ENCODE data around the gene TTC8. TPM values are rescaled to one million over a fixed set of nuclear protein-coding genes. Genes with fewer than 3 reads are reported as not detected.

TTC8 gene
- total RNA-seq, 1 donor from 2014 or later = 29.2 TPM

GRCh38 chr14:88799522-88799921 lies 24.9 kb upstream of the TTC8 start:
- DNase-seq (ENCODE audit: extremely low spot score, unreplicated experiment) = no peak
- H3K27ac Mint-ChIP-seq = no peak overlapping the region
- no peak for TF ChIP-seq CTCF (conservative IDR thresholded peaks at IDR 0.05)
- H3K4me3 Mint-ChIP-seq = no peak overlapping the region
- no peaks in the 10 kb centered on the region for H3K9me3 Mint-ChIP-seq
- no peaks in the 10 kb centered on the region for H3K36me3 Mint-ChIP-seq
- peaks cover 18% of the 10 kb centered on the region for H3K27me3 Mint-ChIP-seq
- no peaks in the 10 kb centered on the region for H3K4me1 Mint-ChIP-seq (ENCODE audit: unreplicated experiment)

GRCh38 chr14:88802596-88802995 lies 21.9 kb upstream of the TTC8 start:
- Mint-ChIP-seq H3K9me3 (no peaks in the 10 kb centered on the region), H3K4me1 (ENCODE audit: unreplicated experiment) (no peaks in the 10 kb centered on the region), H3K27me3 (peaks cover 11% of the 10 kb centered on the region), H3K27ac (no peak overlapping the region), H3K36me3 (no peaks in the 10 kb centered on the region), H3K4me3 (no peak overlapping the region)
- DNase-seq (ENCODE audit: extremely low spot score, unreplicated experiment) = no peak
- no peak for TF ChIP-seq CTCF (conservative IDR thresholded peaks at IDR 0.05)

- no peak for TF ChIP-seq CTCF (conservative IDR thresholded peaks at IDR 0.05)
- Mint-ChIP-seq H3K36me3 (no peaks in the 10 kb centered on the region), H3K4me1 (ENCODE audit: unreplicated experiment) (no peaks in the 10 kb centered on the region), H3K27me3 (peaks cover under 1% of the 10 kb centered on the region), H3K27ac (no peak overlapping the region), H3K4me3 (no peak overlapping the region), H3K9me3 (no peaks in the 10 kb centered on the region)
- DNase-seq (ENCODE audit: extremely low spot score, unreplicated experiment) = no peak
Observed at GRCh38 chr14:88804035-88804434, 20.4 kb upstream of the TTC8 start.

GRCh38 chr14:88804477-88804876 lies 20.0 kb upstream of the TTC8 start:
- no peaks in the 10 kb centered on the region for H3K4me1 Mint-ChIP-seq (ENCODE audit: unreplicated experiment)
- no peaks in the 10 kb centered on the region for H3K36me3 Mint-ChIP-seq
- no peak overlapping the region for H3K4me3 Mint-ChIP-seq
- no peaks in the 10 kb centered on the region for H3K27me3 Mint-ChIP-seq
- H3K27ac Mint-ChIP-seq = no peak overlapping the region
- H3K9me3 Mint-ChIP-seq = no peaks in the 10 kb centered on the region
- TF ChIP-seq CTCF (conservative IDR thresholded peaks at IDR 0.05) = no peak
- no peak for DNase-seq (ENCODE audit: extremely low spot score, unreplicated experiment)

GRCh38 chr14:88808359-88808758 lies 16.1 kb upstream of the TTC8 start:
- Mint-ChIP-seq H3K36me3 (no peaks in the 10 kb centered on the region), H3K27me3 (no peaks in the 10 kb centered on the region), H3K4me3 (no peak overlapping the region), H3K27ac (no peak overlapping the region), H3K9me3 (no peaks in the 10 kb centered on the region), H3K4me1 (ENCODE audit: unreplicated experiment) (no peaks in the 10 kb centered on the region)
- no peak for TF ChIP-seq CTCF (conservative IDR thresholded peaks at IDR 0.05)
- DNase-seq (ENCODE audit: extremely low spot score, unreplicated experiment) = no peak

- no peaks in the 10 kb centered on the region for H3K27me3 Mint-ChIP-seq
- DNase-seq (ENCODE audit: extremely low spot score, unreplicated experiment) = no peak
- H3K36me3 Mint-ChIP-seq = no peaks in the 10 kb centered on the region
- no peak overlapping the region for H3K27ac Mint-ChIP-seq
- TF ChIP-seq CTCF (conservative IDR thresholded peaks at IDR 0.05) = no peak
- no peaks in the 10 kb centered on the region for H3K4me1 Mint-ChIP-seq (ENCODE audit: unreplicated experiment)
- no peak overlapping the region for H3K4me3 Mint-ChIP-seq
- H3K9me3 Mint-ChIP-seq = no peaks in the 10 kb centered on the region
Observed at GRCh38 chr14:88815980-88816379, 8.5 kb upstream of the TTC8 start.
